Keratinocyte (primary cell): ENCODE data around the gene NFYB. TPM values are rescaled to one million over a fixed set of nuclear protein-coding genes. Genes with fewer than 3 reads are reported as not detected.

Experiments used
- DNase-seq: peaks from one replicate; pipeline ENCODE4 v3.0.0-alpha.2; 2011; ENCODE audit warnings: low read depth, missing footprints, low spot score
- FAIRE-seq: peaks from 2 replicates; lab custom pipeline; 2011; peaks lifted over from hg19 to GRCh38; lab: Jason Lieb, UNC
- H2AFZ ChIP-seq: 2 replicates; pipeline ENCODE4 v1.6.0; 2012; ENCODE audit warnings: low read length, control low read depth, inconsistent platforms; ENCODE audit not compliant: control insufficient read depth
- H3K27ac ChIP-seq: 2 replicates; pipeline ENCODE4 v1.5.1; 2011; ENCODE audit warnings: low read length; ENCODE audit not compliant: control insufficient read depth, insufficient read depth
- H3K27me3 ChIP-seq: 3 replicates; pipeline ENCODE4 v1.6.0; 2011; ENCODE audit warnings: low read length; ENCODE audit not compliant: control insufficient read depth, insufficient read depth; ENCODE audit errors: extremely low read depth
- H3K36me3 ChIP-seq, 2 experiments: 2 replicates in 1 of 2; 3 replicates in 1 of 2; pipeline ENCODE4 v1.5.1; 2011; ENCODE audit warnings: low read length in 2 of 2, mild to moderate bottlenecking in 1 of 2; ENCODE audit not compliant: control insufficient read depth in 2 of 2, insufficient read depth in 2 of 2; ENCODE audit errors: extremely low read depth in 1 of 2
- H3K4me1 ChIP-seq: 3 replicates; pipeline ENCODE4 v1.5.1; 2011; ENCODE audit warnings: low read length; ENCODE audit not compliant: control insufficient read depth, insufficient read depth; ENCODE audit errors: extremely low read depth
- H3K4me2 ChIP-seq: 3 replicates; pipeline ENCODE4 v1.6.0; 2011; ENCODE audit warnings: low read depth, low read length; ENCODE audit not compliant: control insufficient read depth, insufficient read depth; ENCODE audit errors: extremely low read depth
- H3K4me3 ChIP-seq, 3 experiments: fragments of 200-600 bp in 1 of 3; sonication (generic) in 1 of 3; 2 replicates in 2 of 3; 3 replicates in 1 of 3; pipeline ENCODE4 v1.5.1; 2011 to 2016; ENCODE audit warnings: low read length in 3 of 3, mild to moderate bottlenecking in 3 of 3, control low read depth in 2 of 3, inconsistent platforms in 1 of 3, low read depth in 1 of 3, mixed read lengths in 1 of 3, mixed run types in 1 of 3, moderate library complexity in 1 of 3; ENCODE audit not compliant: control insufficient read depth in 2 of 3, insufficient read depth in 2 of 3; ENCODE audit errors: extremely low read depth in 1 of 3
- H3K79me2 ChIP-seq: 2 replicates; pipeline ENCODE4 v1.6.0; 2012; ENCODE audit warnings: low read length; ENCODE audit not compliant: control insufficient read depth, insufficient read depth
- H3K9ac ChIP-seq: 3 replicates; pipeline ENCODE4 v1.6.0; 2011; ENCODE audit warnings: low read length; ENCODE audit not compliant: control insufficient read depth, insufficient read depth; ENCODE audit errors: extremely low read depth
- H3K9me1 ChIP-seq: 3 replicates; pipeline ENCODE4 v1.6.0; 2011; ENCODE audit warnings: low read length; ENCODE audit not compliant: control insufficient read depth, insufficient read depth; ENCODE audit errors: extremely low read depth
- H3K9me3 ChIP-seq: 2 replicates; pipeline ENCODE4 v1.5.1; 2012; ENCODE audit warnings: low read depth, low read length; ENCODE audit not compliant: control insufficient read depth
- H4K20me1 ChIP-seq: 3 replicates; pipeline ENCODE4 v1.6.0; 2011; ENCODE audit warnings: low read length; ENCODE audit not compliant: control insufficient read depth, insufficient read depth; ENCODE audit errors: extremely low read depth
- CTCF ChIP-seq, 3 experiments: IDR thresholded peaks in 1 of 3; conservative IDR thresholded peaks in 1 of 3; optimal IDR thresholded peaks in 1 of 3; 2 replicates in 2 of 3; 3 replicates in 1 of 3; pipeline versions ENCODE3 to v1.5.1; 2011; ENCODE audit warnings: low read length in 3 of 3, mild to moderate bottlenecking in 3 of 3, moderate library complexity in 2 of 3, control low read depth in 1 of 3, inconsistent platforms in 1 of 3; ENCODE audit not compliant: insufficient read depth in 2 of 3; ENCODE audit errors: extremely low read depth in 1 of 3
- EZH2 ChIP-seq: IDR thresholded peaks from one replicate; pipeline ENCODE4 v1.6.1; 2012; ENCODE audit warnings: inconsistent platforms, mild to moderate bottlenecking, low read length, moderate library complexity
- dilution Hi-C: fragments of 300-500 bp; cut with MboI; formaldehyde crosslinking; loops from one replicate; pipeline ENCODE4 v1.7.0; 2020; ENCODE audit warnings: low sequenced_read_pairs; ENCODE audit not compliant: extremely low pct_ligation_motif_present
- polyA plus RNA-seq, 5 experiments: library from polyadenylated mRNA; depleted of rRNA in 3 of 5; stranded (reverse) in 3 of 5; stranded (forward) in 1 of 5; unstranded in 1 of 5; fragments of >200 nt; gene quantifications; 1 replicate in 1 of 5; 2 replicates in 3 of 5; 3 replicates in 1 of 5; pipeline versions ENCODE4 v1.2.1 to v1.2.3, GENCODE V29; 2011 to 2012; ENCODE audit warnings: missing spikeins in 2 of 5, low read depth in 1 of 5, low replicate concordance in 1 of 5

Gene NFYB
- polyA plus RNA-seq, 1 donor (not counting 4 experiments of a cell fraction or from before 2014, with no cell fraction given): 22.8 TPM

GRCh38 chr12:104109446-104110271, 28.4 kb downstream of the NFYB start:
- dilution Hi-C loops: no loop called here
- TF ChIP-seq EZH2: no peak
- TF ChIP-seq CTCF (optimal IDR thresholded peaks at IDR 0.05 in 1 of 3, IDR thresholded peaks at IDR 0.05 in 1 of 3, conservative IDR thresholded peaks at IDR 0.05 in 1 of 3; ENCODE audit: extremely low read depth in 1 of 3, insufficient read depth in 2 of 3, low read length in 3 of 3): no peak
- Histone ChIP-seq H3K9ac (no peak overlapping the region), H4K20me1 (no peaks in the 10 kb centered on the region), H3K27ac (no peak overlapping the region), H3K27me3 (no peaks in the 10 kb centered on the region), H3K79me2 (no peaks in the 10 kb centered on the region), H3K4me2 (no peak overlapping the region), H3K9me1 (no peaks in the 10 kb centered on the region), H2AFZ (no peak overlapping the region), H3K4me3 (no peak overlapping the region), H3K4me1 (no peaks in the 10 kb centered on the region), H3K36me3 (no peaks in the 10 kb centered on the region), H3K9me3 (no peaks in the 10 kb centered on the region)
- FAIRE-seq (no peak), DNase-seq (no peak)

- H3K27me3 ChIP-seq: no peaks in the 10 kb centered on the region
- no peak overlapping the region for H2AFZ ChIP-seq
- H3K9me1 ChIP-seq: no peaks in the 10 kb centered on the region
- H3K9ac ChIP-seq: no peak overlapping the region
- peak; percentile 50 for DNase-seq
- H3K36me3 ChIP-seq: no peaks in the 10 kb centered on the region
- dilution Hi-C loops: no loop called here
- H3K4me3 ChIP-seq: no peak overlapping the region
- FAIRE-seq: peak; percentile 95
- H3K79me2 ChIP-seq: no peaks in the 10 kb centered on the region
- H3K9me3 ChIP-seq: no peaks in the 10 kb centered on the region
- no peak overlapping the region for H3K27ac ChIP-seq
- TF ChIP-seq CTCF (optimal IDR thresholded peaks at IDR 0.05 in 1 of 3, IDR thresholded peaks at IDR 0.05 in 1 of 3, conservative IDR thresholded peaks at IDR 0.05 in 1 of 3; ENCODE audit: extremely low read depth in 1 of 3, insufficient read depth in 2 of 3, low read length in 3 of 3) (peak; percentile 84 to 94 (median 90)), EZH2 (no peak)
- no peak overlapping the region for H3K4me2 ChIP-seq
- H4K20me1 ChIP-seq: no peaks in the 10 kb centered on the region
- no peaks in the 10 kb centered on the region for H3K4me1 ChIP-seq
Observed at GRCh38 chr12:104108755-104109445, 29.1 kb downstream of the NFYB start.
